ENCODE results near the gene DOCK3.

DOCK3 gene

GRCh38 chr3:51031666-51032065 is 356.9 kb downstream of the DOCK3 start:
- H3K27ac ChIP-seq (ENCODE audit: low read length), result no peak overlapping the region
- H3K4me3 ChIP-seq (ENCODE audit: low read length), result no peak overlapping the region
- peaks cover 12% of the 10 kb centered on the region for H3F3A ChIP-seq (ENCODE audit: insufficient read depth, low read length)
- H3K4me1 ChIP-seq (ENCODE audit: low read length), result peaks cover 19% of the 10 kb centered on the region
- H3K27me3 ChIP-seq (replicated peaks; ENCODE audit: insufficient read depth, low read length), result no peaks in the 10 kb centered on the region
- no peak overlapping the region for H3K9ac ChIP-seq (ENCODE audit: low read length)
- H3K9me2 ChIP-seq (replicated peaks; ENCODE audit: insufficient read depth, low read length), result no peaks in the 10 kb centered on the region
- no peak for DNase-seq
- H4K20me1 ChIP-seq (ENCODE audit: insufficient read depth, low read length), result no peaks in the 10 kb centered on the region
- TF ChIP-seq EZH2phosphoT487 (IDR thresholded peaks at IDR 0.05; ENCODE audit: low read length) (no peak), CTCF (IDR thresholded peaks at IDR 0.05; ENCODE audit: low read length) (no peak), EZH2 (optimal IDR thresholded peaks at IDR 0.05; ENCODE audit: low read depth, low read length) (no peak)
- no peak overlapping the region for H3K4me2 ChIP-seq (ENCODE audit: low read depth, low read length)
- H3K79me2 ChIP-seq (ENCODE audit: low read length), result no peaks in the 10 kb centered on the region
- no peak overlapping the region for H2AFZ ChIP-seq (ENCODE audit: low read length)
- H3K36me3 ChIP-seq (replicated peaks; ENCODE audit: insufficient read depth, low read length), result no peaks in the 10 kb centered on the region
- no peaks in the 10 kb centered on the region for H3K9me3 ChIP-seq (replicated peaks; ENCODE audit: insufficient read depth, low read length)

- H3K27ac ChIP-seq (ENCODE audit: low read length), result no peak overlapping the region
These were observed 360.9 kb downstream of the DOCK3 start for GRCh38 chr3:51035630-51036029.

DNA sequence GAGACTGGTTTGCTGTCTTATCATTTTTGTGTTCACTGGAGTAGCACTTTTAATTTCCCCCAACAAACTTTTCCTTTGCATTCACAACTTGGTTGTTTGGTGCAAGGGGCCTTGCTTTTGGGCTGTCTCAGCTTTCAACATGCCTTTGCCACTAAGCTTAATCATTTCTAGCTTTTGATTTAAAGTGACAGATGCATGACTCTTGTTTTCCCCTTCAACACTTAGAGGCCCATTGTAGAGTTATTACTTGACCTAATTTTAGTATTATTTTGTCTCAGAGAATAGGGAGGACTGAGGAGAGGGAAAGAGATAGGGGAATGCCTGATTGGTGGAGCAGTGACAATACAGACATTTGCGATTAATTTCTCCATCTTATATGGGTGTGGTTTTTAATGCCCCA is 370.3 kb downstream of the DOCK3 start:
- no peaks in the 10 kb centered on the region for H4K20me1 ChIP-seq (ENCODE audit: insufficient read depth, low read length)
- no peaks in the 10 kb centered on the region for H3K79me2 ChIP-seq (ENCODE audit: low read length)
- TF ChIP-seq CTCF (IDR thresholded peaks at IDR 0.05; ENCODE audit: low read length) (no peak), EZH2 (optimal IDR thresholded peaks at IDR 0.05; ENCODE audit: low read depth, low read length) (no peak), EZH2phosphoT487 (IDR thresholded peaks at IDR 0.05; ENCODE audit: low read length) (no peak)
- H3K36me3 ChIP-seq (replicated peaks; ENCODE audit: insufficient read depth, low read length), result no peaks in the 10 kb centered on the region
- DNase-seq, result no peak
- no peak overlapping the region for H3K9ac ChIP-seq (ENCODE audit: low read length)
- no peak overlapping the region for H2AFZ ChIP-seq (ENCODE audit: low read length)
- no peaks in the 10 kb centered on the region for H3K9me3 ChIP-seq (replicated peaks; ENCODE audit: insufficient read depth, low read length)
- no peaks in the 10 kb centered on the region for H3K4me1 ChIP-seq (ENCODE audit: low read length)
- H3K9me2 ChIP-seq (replicated peaks; ENCODE audit: insufficient read depth, low read length), result no peaks in the 10 kb centered on the region
- H3F3A ChIP-seq (ENCODE audit: insufficient read depth, low read length), result no peaks in the 10 kb centered on the region
- no peak overlapping the region for H3K27ac ChIP-seq (ENCODE audit: low read length)
- no peak overlapping the region for H3K4me2 ChIP-seq (ENCODE audit: low read depth, low read length)
- H3K4me3 ChIP-seq (ENCODE audit: low read length), result no peak overlapping the region
- H3K27me3 ChIP-seq (replicated peaks; ENCODE audit: insufficient read depth, low read length), result no peaks in the 10 kb centered on the region

More at GRCh38 chr3:51035630-51036029, 360.9 kb downstream of the DOCK3 start:
- Histone ChIP-seq H3K9me2 (replicated peaks; ENCODE audit: insufficient read depth, low read length) (no peaks in the 10 kb centered on the region), H4K20me1 (ENCODE audit: insufficient read depth, low read length) (no peaks in the 10 kb centered on the region), H3F3A (ENCODE audit: insufficient read depth, low read length) (no peaks in the 10 kb centered on the region), H3K36me3 (replicated peaks; ENCODE audit: insufficient read depth, low read length) (no peaks in the 10 kb centered on the region), H3K27me3 (replicated peaks; ENCODE audit: insufficient read depth, low read length) (no peaks in the 10 kb centered on the region), H3K4me3 (ENCODE audit: low read length) (no peak overlapping the region), H3K4me2 (ENCODE audit: low read depth, low read length) (no peak overlapping the region), H3K79me2 (ENCODE audit: low read length) (no peaks in the 10 kb centered on the region), H3K9me3 (replicated peaks; ENCODE audit: insufficient read depth, low read length) (no peaks in the 10 kb centered on the region), H3K4me1 (ENCODE audit: low read length) (no peaks in the 10 kb centered on the region), H3K9ac (ENCODE audit: low read length) (no peak overlapping the region), H2AFZ (ENCODE audit: low read length) (no peak overlapping the region)
- DNase-seq, result no peak
- TF ChIP-seq EZH2phosphoT487 (IDR thresholded peaks at IDR 0.05; ENCODE audit: low read length) (no peak), EZH2 (optimal IDR thresholded peaks at IDR 0.05; ENCODE audit: low read depth, low read length) (no peak), CTCF (IDR thresholded peaks at IDR 0.05; ENCODE audit: low read length) (no peak)
